Measurements from ENCODE around the gene PTGDS. TPM values are rescaled to one million over a fixed set of nuclear protein-coding genes. Genes with fewer than 3 reads are reported as not detected.

PTGDS gene
- total and polyA plus RNA-seq, 10 of the 15 experiments (the other 5 are each of a cell fraction or from before 2014, with no cell fraction given) = not detected

- Histone ChIP-seq H3K4me1 (ENCODE audit: control insufficient read depth, insufficient read depth, low read length) (peaks cover 7% of the 10 kb centered on the region), H3K79me2 (ENCODE audit: control insufficient read depth, insufficient read depth, low read length) (no peaks in the 10 kb centered on the region), H3K27me3 (replicated peaks in 1 of 2; ENCODE audit: control insufficient read depth in 2 of 2, insufficient read depth in 2 of 2, low read length in 1 of 2) (no peaks in the 10 kb centered on the region), H4K20me1 (ENCODE audit: control insufficient read depth, insufficient read depth) (no peaks in the 10 kb centered on the region; the same call in 1 of the 2 replicates), H2AFZ (ENCODE audit: control insufficient read depth, low read depth, low read length) (no peak overlapping the region), H3K27ac (ENCODE audit: control insufficient read depth, insufficient read depth) (no peak overlapping the region), H3K36me3 (ENCODE audit: control insufficient read depth in 2 of 2, insufficient read depth in 2 of 2, low read length in 1 of 2) (no peaks in the 10 kb centered on the region), H3K4me2 (ENCODE audit: control insufficient read depth, insufficient read depth) (no peak overlapping the region), H3K9me3 (replicated peaks; ENCODE audit: control insufficient read depth, insufficient read depth, low read length) (no peaks in the 10 kb centered on the region), H3K4me3 (no peak overlapping the region), H3K9ac (ENCODE audit: control insufficient read depth, insufficient read depth, low read length) (no peak overlapping the region)
- 32% methylated on average over 17 of the region's 17 CpGs for WGBS (ENCODE audit: insufficient coverage, insufficient replicate concordance, low lambda C conversion rate, missing lambda C conversion rate)
- FAIRE-seq (no peak), ATAC-seq (no peak), DNase-seq (ENCODE audit: low read depth, low spot score) (no peak)
- SMC1A ChIA-PET (ENCODE audit: uncharacterized antibody, unreplicated experiment) = no interaction called here
- in situ Hi-C loops (cut with MboI) = no loop called here
- RAD21 ChIA-PET (ENCODE audit: unreplicated experiment) = no interaction called here
- TF ChIP-seq CBX3 (IDR thresholded peaks at IDR 0.05; ENCODE audit: borderline replicate concordance, low read depth) (no peak), SKIL (IDR thresholded peaks at IDR 0.05; ENCODE audit: low read depth, poor library complexity, severe bottlenecking) (no peak), SUZ12 (IDR thresholded peaks at IDR 0.05; ENCODE audit: unreplicated experiment) (no peak), PML (IDR thresholded peaks at IDR 0.05; ENCODE audit: low read length) (no peak), POLR2AphosphoS5 (IDR thresholded peaks at IDR 0.05; ENCODE audit: low read length) (no peak), EED (IDR thresholded peaks at IDR 0.05; ENCODE audit: low read depth) (no peak), CHD1 (IDR thresholded peaks at IDR 0.05; ENCODE audit: low read depth, low read length) (no peak), TBL1XR1 (IDR thresholded peaks at IDR 0.05; ENCODE audit: low read depth, low read length) (no peak), BCL3 (IDR thresholded peaks at IDR 0.05; ENCODE audit: borderline replicate concordance, insufficient read depth, low read depth, low read length, poor library complexity, severe bottlenecking) (no peak), IRF3 (IDR thresholded peaks at IDR 0.05) (no peak), MLLT1 (IDR thresholded peaks at IDR 0.05) (no peak), RAD21 (IDR thresholded peaks at IDR 0.05; ENCODE audit: insufficient read depth, low read depth, low read length) (no peak), JUNB (IDR thresholded peaks at IDR 0.05) (no peak), KDM1A (IDR thresholded peaks at IDR 0.05; ENCODE audit: borderline replicate concordance) (no peak), BHLHE40 (IDR thresholded peaks at IDR 0.05; ENCODE audit: borderline replicate concordance in 1 of 2, low read depth in 2 of 2, low read length in 1 of 2) (no peak)
- POLR2A ChIA-PET = no interaction called here
- CTCF ChIA-PET = interaction anchor here (0.8 kb wide), 1 partner anchor 21 kb away, joined by 4 read pairs; no protein-coding TSS in a partner anchor
- intact Hi-C loops (cut with micrococcal nuclease; ENCODE audit: unreplicated experiment) = no loop called here
- no TSS peak for BruUV-seq (replicated peaks)
These were observed 8.8 kb upstream of the PTGDS start for GRCh38 chr9:136968333-136969127.
